GM21360 (cell line): ENCODE data around the gene CAMK2G.

ENCODE experiments used
- ATAC-seq: cut with Tn5 transposase; IDR thresholded peaks from one replicate; pipeline ENCODE4 v1.9.1; 2021; ENCODE audit warnings: mild to moderate bottlenecking, moderate library complexity; ENCODE audit not compliant: unreplicated experiment

CAMK2G gene

DNA sequence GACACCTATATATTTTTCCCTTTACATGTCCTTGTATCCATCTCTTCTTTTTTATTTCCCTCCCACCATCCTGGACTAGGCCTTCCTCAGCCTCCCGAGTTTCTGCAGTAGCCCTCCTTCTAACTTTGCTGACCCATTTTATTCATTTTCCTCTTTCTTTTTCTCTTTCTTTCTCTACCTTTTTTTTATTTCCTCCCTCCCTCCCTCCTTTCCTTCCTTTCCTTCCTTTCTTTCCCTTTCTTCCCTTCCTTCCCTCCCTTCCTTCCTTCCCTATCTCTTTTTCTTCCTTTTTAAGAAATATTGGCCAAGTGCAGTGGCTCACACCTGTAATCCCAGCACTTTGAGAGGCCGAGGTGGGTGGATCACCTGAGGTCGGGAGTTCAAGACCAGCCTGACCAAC lies 9.7 kb upstream of the CAMK2G start:
- no peak for ATAC-seq

GRCh38 chr10:73881221-73881919 lies 7.0 kb upstream of the CAMK2G start:
- ATAC-seq: no peak

- peak; percentile 78 for ATAC-seq
These were observed 5.2 kb upstream of the CAMK2G start for GRCh38 chr10:73879296-73880173.

DNA sequence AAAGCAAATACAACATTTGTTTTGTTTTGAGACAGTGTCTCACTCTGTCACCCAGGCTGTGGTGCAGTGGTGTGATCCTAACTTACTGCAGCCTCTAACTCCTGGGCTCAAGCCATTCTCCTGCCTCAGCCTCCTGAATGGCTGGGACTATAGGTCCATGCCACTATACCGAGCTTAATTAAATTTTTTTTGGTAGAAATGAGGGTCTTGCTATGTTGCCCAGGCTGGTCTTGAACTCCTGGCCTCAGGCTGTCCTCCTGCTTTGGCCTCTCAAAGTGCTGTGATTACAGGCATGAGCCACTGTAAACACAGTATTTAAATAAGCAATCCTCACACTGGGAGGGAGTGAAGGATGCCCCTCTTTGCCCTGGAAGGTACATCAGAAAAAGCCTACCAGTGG lies 4.0 kb upstream of the CAMK2G start:
- no peak for ATAC-seq

DNA sequence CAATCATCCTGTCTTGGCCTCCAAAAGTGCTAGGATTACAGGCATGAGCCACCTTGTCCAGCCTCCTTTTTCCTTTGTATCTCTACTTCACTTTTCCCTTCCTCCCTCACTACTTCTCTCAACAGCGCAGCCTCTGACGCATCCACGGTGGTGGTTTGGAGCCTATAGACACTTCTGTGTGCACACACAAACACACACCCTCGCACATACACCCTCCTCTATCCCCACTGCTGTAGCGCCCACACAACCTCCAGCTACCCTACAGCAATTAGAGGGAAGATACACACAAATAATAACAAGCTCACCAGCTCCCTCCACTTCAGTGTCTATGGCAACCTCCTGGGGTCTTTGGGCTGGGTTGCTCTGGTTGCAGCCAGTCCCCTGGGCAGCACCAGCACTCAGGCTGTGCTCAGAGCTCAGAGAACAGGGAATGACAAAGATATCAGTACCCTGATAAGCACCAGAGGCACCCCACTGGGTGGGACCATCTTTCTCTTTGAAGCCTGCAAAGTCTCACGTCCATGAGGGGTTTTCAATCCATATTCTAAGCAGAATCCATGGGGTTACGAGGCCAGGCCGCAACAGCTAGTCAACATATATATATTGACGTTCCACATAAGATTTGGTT lies 3.3 kb upstream of the CAMK2G start:
- no peak for ATAC-seq

GRCh38 chr10:73876971-73877370 lies 2.6 kb upstream of the CAMK2G start:
- ATAC-seq: no peak

DNA sequence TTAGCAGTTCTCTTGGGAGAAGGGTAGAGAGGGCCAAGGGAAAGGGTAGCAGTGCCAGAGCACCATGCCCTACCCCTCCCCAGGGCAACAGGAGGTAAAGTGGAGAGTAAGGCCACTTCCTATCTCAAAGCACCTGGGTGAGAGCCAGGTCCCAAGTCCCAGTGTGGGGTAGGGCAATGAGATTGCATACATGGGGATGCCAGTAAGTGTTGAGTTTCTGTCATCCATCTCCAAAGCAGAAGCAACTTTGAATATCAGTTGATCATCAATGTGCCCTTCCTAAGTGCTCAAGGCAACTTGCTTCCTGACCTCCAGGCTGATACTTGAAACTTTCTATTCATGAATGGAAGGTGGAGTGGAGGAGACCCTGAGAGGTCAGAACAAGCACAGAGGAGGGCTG lies 2.2 kb upstream of the CAMK2G start:
- ATAC-seq: no peak

- ATAC-seq: no peak
These were observed 1.8 kb upstream of the CAMK2G start for GRCh38 chr10:73876157-73876556.

DNA sequence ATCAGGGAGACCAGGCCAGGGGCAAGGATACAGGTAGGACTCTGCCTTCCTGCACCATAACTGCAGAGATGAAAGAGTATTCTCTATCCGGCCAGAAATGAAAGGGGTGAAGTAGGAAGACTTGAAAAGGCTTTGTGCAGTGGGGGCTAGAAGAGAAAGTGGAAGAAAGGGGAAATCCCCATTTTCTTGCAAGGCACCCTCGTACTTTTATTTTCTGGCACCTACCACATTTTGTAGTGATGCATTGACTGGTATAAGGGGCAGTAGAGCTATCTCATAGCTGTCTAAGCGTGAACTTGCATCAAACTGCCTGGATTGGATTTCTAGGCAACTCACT lies 752 bp upstream of the CAMK2G start:
- peak; percentile 5 for ATAC-seq

GRCh38 chr10:73873838-73874215 lies 528 bp downstream of the CAMK2G start:
- ATAC-seq: no peak

DNA sequence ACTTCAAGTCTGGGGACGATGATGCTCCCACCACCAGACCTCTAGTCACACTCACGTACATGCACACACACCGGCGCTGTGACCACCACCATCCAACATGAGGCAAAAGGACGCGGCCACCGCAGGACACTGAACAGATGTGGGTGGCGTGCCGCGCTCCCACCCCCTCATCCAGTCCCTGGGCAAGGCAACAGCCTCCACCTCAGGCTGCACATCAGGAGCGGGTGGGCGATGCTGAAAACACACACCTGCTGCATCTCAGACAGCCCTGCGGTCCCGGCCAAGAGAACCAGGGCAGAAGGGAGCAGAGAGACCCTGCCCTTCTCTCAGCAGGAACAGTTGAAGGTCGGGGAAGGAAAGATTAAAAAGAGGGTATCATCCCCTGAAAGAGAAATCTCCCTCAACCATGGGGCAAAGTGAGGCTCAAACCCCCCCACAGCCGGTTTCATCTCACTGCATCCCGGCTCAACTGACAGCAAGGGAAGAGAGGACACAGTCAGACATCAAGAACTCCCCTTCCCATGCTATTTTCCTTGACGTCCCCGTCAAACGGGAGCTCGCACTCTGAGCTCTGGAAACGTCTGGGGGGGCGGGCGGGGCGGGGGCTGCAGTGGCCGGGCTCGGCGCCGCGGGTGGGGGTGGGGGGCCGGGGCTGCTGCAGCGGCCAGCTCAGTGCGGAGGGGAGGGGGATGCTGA lies 1.1 kb downstream of the CAMK2G start:
- no peak for ATAC-seq

GRCh38 chr10:73872190-73872710 lies 2.1 kb downstream of the CAMK2G start:
- no peak for ATAC-seq

DNA sequence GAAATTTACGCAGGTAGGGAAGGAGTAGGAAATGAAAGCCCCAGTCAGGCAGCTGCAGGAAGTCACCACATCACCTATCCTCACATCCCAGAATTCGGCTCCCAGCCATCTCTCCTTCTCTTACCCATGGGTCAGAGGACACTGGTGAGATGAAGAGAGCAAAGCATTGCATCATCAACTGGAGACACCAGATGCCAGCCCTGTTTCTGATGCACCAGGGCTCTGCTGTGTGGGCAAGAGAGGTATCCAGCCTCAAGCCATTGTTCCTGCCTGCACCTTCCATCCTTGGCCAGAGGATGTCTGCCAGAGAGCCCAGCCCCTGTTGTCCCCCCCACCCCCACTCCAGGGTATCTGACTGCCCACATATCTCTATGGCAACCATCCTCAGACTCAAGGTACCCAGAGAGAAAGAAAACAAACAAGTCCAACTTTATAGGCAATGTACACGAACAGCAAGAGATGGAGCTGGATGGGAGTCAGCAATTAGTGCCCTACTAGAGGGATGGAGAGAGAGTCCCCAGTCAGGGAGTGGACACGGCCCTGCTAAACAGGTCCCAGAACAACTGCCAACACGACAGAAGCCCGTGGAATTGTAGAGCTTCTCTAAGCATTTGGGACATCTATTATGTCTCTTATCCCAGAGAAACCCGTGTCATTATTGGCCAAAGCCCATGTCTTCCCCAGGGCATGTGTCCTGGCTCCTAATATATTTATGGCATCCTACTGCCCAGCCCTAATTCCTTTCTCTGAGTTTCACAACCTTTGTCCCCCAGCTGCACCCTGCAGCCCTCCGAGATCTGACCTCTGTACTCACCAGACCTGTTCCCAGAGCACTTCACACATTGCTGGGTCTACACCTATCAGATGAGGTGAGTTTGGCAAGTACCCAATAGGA lies 2.8 kb downstream of the CAMK2G start:
- no peak for ATAC-seq

- no peak for ATAC-seq
These were observed 5.6 kb downstream of the CAMK2G start for GRCh38 chr10:73868655-73869195.

- no peak for ATAC-seq
These were observed 6.3 kb downstream of the CAMK2G start for GRCh38 chr10:73867871-73868631.

- no peak for ATAC-seq
These were observed 7.1 kb downstream of the CAMK2G start for GRCh38 chr10:73867126-73867807.

DNA sequence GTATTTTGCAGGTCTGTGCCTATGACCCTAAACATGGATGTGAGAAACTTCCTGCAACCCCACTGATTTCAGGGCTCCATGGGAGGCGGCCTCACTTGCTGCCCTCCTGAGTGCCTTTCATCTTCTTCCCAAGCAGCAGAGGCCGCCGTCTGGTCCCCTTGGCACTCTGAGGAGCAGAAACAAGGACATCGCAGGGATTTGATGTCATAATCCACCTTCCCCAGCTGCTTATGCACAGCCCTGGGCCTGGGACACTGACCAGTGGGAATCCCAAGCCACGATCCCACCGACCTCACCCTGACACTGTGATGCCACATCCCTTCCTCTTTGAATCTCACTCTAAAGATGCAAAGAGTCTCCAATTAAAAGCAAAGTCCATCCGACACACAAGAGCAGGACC lies 7.7 kb downstream of the CAMK2G start:
- ATAC-seq: no peak
